ENCODE data around the gene EFCAB8.
"Not testable (repeated sequence)": the region's sequence is repeated elsewhere in the genome, so short reads cannot be mapped to it uniquely, and the experiment has no call there.

EFCAB8 gene

GRCh38 chr20:32888636-32889035 is 29.9 kb downstream of the EFCAB8 start:
- no peak for DNase-seq (ENCODE audit: low read depth)

DNA sequence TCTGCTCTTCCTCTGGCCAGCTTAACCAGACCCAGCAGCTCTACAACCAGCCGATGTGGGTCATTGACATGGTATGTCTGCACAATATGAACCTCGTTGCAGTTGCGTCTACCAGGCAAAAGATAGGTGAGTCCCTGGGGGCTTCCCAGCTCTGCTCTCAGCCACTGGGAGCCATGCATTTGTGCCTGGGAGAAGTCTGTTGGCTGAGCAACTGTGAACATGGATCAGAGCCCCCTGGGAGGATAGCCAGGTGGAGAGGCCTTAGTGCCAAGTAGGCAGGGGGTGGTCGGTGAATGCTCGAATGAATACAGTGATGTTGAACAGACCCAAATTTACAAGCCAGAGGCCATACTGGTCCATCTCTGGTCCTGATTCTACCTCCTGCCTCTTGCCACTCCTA is 30.6 kb downstream of the EFCAB8 start:
- DNase-seq (ENCODE audit: low read depth): no peak

GRCh38 chr20:32891491-32891890 is 32.8 kb downstream of the EFCAB8 start:
- DNase-seq (ENCODE audit: low read depth): no peak

GRCh38 chr20:32891926-32892660 is 33.4 kb downstream of the EFCAB8 start:
- no peak for DNase-seq (ENCODE audit: low read depth)

DNA sequence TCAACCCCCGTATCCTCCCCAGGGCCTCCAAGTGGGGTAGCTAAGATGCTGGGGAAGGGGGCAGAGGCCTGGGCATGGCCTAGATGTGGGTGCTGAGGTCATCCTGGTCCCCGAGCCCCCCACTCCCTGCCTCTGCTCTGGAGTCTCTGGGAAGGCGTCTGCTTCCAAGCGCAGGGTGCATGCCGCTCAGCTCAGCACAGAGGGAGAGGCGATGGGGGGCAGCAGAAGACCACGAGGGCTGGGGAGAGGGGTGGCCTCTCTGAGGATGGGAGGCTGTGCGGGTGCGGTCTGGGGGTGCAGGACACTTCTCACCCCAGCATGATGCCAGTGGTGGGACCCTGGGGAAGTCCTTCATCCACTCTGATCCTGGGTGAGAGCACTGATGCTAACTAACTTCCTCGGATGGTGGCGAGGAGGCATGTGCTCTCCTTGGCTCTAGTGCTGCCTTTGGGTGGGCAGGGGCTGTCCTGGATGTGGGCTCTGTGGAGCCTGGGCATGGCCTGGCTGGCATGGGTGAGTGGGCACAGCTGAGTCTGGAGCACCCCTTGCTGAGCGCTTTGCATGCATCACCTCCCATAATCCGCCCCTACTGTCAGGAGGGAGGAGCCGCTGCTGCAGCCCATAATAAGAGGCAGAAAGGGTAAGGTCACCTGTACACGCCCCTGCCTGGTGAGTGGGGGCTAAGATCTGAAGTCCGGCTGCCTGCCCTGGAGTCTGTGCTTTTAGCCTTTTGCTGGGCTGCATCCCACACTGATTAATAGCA is 34.7 kb downstream of the EFCAB8 start:
- no peak for DNase-seq (ENCODE audit: low read depth)

GRCh38 chr20:32894026-32894483 is 35.3 kb downstream of the EFCAB8 start:
- no peak for DNase-seq (ENCODE audit: low read depth)

- no peak for DNase-seq (ENCODE audit: low read depth)
Measured at GRCh38 chr20:32894711-32895355, 36.1 kb downstream of the EFCAB8 start.

DNA sequence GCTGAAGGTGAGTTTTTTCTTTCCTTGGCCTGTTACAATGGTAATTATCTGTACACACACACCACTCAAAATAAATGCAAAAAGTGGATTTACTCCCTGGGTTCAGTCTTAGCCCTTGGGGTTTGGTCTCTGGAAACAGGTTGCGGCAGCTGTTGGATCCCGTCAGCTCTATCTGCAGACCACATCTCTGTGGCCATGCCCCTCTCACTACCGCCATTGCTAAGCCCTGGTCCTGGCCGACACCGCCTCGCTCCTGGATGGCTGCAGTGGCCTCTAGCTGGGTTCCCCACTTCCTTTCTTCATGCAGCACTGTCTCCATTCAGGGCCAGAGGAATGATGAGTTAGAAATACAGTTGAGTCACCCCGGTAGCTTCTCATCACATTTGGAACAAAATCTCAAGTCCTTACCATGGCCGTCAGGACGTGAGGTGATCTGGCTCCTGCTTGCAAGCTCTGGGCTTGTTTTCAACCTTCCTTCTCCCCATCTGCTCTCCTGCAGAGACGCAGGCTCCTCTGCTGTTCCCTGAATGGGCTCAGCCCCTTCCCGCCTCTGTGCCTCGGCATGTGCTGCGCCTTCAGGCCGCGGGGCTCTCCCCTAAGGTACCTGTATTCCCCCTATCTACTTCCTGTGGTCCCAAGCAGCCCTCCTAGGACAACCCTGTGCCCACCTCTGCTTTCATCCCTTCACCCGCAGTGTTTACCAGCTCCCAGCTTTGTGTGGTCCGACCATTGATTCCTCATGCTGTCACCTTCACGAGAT is 38.0 kb downstream of the EFCAB8 start:
- no peak for DNase-seq (ENCODE audit: low read depth)

- DNase-seq (ENCODE audit: low read depth): no peak
Measured at GRCh38 chr20:32898729-32899128, 40.0 kb downstream of the EFCAB8 start.

GRCh38 chr20:32902456-32903420 is 44.0 kb downstream of the EFCAB8 start:
- DNase-seq (ENCODE audit: low read depth): peak; percentile 48

DNA sequence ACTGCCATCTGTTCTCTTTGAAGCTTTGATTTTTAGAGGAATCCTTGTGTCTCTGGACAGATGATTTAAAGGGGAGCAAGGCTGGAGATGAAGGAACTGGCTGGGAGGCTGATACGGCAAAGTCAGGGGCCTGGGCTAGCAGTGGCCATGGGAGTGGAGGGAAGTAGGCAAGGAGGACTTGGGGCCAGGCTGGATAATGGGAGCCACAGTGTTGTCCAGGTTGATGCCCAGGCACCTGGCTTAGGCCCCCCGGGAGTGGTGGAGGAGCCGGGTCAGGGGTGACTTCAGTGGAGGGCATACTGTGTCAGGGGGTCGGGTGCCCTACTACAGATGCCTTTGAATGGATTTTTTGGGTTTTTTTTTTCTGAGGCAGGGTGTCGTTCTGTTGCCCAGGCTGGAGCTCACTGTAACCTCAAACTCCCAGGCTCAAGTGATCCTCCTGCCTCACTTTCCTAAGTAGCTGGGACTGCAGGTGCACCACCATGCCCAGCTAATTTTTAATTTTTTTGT is 45.0 kb downstream of the EFCAB8 start:
- DNase-seq (ENCODE audit: low read depth): no peak

DNA sequence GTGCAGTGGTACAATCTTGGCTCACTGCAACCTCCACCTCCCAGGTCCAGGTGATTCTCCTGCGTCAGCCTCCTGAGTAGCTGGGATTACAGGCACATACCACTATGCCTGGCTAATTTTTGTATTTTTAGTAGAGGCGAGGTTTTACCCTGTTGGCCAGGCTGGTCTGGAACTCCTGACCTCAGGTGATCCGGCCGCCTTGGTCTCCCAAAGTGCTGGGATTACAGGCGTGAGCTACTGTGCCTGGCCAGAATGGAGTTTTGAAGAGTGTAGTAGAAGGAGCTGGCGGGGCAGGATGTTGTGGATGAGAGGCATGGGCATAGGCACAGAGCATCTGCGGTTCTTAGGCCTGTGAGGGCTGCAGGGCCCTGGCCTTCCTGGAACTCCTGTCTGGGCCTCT is 46.0 kb downstream of the EFCAB8 start:
- DNase-seq (ENCODE audit: low read depth): not testable (repeated sequence)

GRCh38 chr20:32906200-32906599 is 47.5 kb downstream of the EFCAB8 start:
- no peak for DNase-seq (ENCODE audit: low read depth)

GRCh38 chr20:32906871-32907495 is 48.3 kb downstream of the EFCAB8 start:
- DNase-seq (ENCODE audit: low read depth): no peak

GRCh38 chr20:32907886-32908285 is 49.2 kb downstream of the EFCAB8 start:
- no peak for DNase-seq (ENCODE audit: low read depth)

DNA sequence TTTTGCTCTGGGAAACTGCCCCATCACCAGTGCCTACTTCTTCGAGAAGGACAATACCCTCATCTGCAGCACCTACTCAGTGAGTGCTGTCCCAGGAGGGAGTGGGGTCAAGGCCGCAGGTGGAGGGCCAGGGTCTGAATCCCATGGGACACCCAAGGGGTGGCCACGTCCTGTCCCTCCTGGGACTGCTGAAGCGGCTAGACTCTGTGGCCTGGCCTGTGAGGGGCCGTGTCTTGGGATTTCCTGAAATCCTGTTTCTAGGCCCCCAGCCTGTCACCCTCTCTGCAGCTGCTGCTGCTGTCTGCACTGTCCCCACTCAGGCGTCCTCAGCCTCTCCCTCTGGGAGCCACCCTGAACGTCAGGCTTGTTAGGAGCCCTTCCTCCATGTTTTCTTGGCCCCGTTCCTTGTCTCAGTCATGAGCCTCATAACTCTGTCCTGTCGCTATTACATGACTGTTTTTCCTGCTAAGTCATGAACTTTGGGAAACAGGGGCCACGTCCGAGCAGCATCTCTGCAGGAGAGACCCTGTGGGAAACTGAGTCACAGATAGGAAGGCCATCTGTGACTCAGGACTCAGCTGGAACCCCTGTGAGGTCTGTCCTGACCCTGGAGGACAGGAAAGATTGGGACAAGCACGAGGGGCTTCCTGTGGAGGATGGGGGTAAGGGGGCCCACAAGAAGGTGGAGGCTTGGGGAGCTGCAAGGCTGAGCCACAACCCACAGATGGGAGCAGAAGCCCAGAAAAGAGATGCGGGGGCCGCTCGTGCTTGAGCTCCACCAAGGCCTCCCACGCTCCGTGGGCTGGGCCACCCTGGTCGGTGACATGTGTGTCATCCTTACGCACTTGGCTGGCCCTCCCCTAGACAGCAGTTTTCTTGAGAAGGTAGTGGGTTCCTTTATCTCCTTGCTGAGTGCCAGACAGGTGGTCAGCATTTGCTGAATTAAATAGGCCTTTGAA is 49.9 kb downstream of the EFCAB8 start:
- DNase-seq (ENCODE audit: low read depth): no peak

GRCh38 chr20:32909451-32909850 is 50.7 kb downstream of the EFCAB8 start:
- DNase-seq (ENCODE audit: low read depth): no peak

- no peak for DNase-seq (ENCODE audit: low read depth)
Measured at GRCh38 chr20:32909896-32910571, 51.3 kb downstream of the EFCAB8 start.

DNA sequence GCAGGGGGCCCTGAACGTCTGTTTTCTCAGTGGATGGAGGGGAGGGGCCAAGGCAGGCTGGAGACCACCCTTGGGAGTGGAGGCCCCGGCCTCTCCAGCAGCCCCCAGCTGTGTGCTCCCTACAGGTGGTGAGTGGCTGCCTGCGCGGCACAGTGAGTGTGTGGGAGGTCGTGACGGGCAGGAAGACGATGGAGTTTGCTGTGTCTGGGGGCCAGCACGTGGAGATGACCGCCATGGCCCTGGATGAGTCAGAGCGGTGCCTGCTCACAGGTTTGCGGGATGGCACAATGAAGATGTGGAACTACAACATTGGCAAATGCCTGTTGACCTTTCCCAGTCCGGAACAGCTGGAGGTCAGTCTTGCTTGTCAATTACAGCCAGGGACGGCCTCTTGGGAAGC is 52.6 kb downstream of the EFCAB8 start:
- no peak for DNase-seq (ENCODE audit: low read depth)

Data from activated gamma-delta T cell treated with anti-CD3 and anti-CD28 coated beads, Interleukin-2, amount 50 U/mL, for 16 hours (primary cell).